Measurements from ENCODE around the gene ACE2.

ACE2 gene

DNA sequence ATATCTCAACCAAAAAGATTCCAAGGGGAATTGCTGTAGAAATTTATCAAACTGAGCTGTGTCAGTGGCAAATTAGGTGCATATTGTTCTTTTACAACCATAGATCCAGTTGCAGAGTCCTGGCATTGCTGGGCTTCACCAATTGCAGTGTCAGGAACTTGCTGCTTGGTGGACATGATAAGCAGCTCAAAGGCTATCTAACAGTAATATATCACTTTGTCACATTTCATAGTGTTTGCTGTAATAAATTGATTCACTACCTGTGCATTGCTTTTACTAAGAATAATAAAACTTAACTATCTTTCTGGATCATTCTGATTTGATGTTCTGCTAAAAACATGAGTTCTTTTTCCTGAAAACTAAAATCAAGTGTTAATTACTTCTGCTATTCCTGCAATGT lies 30.9 kb upstream of the ACE2 start:
- no peak overlapping the region for H3K4me3 ChIP-seq (ENCODE audit: low read depth, low read length)
- TF ChIP-seq, protein P1, sequence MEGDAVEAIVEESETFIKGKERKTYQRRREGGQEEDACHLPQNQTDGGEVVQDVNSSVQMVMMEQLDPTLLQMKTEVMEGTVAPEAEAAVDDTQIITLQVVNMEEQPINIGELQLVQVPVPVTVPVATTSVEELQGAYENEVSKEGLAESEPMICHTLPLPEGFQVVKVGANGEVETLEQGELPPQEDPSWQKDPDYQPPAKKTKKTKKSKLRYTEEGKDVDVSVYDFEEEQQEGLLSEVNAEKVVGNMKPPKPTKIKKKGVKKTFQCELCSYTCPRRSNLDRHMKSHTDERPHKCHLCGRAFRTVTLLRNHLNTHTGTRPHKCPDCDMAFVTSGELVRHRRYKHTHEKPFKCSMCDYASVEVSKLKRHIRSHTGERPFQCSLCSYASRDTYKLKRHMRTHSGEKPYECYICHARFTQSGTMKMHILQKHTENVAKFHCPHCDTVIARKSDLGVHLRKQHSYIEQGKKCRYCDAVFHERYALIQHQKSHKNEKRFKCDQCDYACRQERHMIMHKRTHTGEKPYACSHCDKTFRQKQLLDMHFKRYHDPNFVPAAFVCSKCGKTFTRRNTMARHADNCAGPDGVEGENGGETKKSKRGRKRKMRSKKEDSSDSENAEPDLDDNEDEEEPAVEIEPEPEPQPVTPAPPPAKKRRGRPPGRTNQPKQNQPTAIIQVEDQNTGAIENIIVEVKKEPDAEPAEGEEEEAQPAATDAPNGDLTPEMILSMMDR (IDR thresholded peaks at IDR 0.05; ENCODE audit: borderline replicate concordance, insufficient read depth, low read depth, low read length): no peak

DNA sequence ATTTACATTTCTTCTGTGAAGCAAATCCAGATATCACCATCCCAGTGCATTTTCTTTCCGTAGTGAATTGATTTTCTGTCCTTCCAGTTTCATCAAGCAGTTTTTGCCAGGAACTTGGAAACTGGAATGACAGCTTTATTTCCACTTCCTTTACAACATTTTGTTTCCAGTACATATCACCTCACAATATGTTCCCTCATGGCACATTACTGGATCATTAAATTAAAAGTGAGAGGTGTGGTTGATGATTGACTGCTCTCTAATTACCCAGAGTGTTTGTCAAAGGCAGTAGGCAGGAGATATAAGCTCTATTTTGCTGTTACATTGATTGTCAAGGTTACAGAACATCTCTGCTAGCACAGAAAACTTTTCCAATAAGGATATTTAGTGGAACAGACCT lies 22.3 kb upstream of the ACE2 start:
- TF ChIP-seq, protein P1 (IDR thresholded peaks at IDR 0.05; ENCODE audit: borderline replicate concordance, insufficient read depth, low read depth, low read length): no peak

DNA sequence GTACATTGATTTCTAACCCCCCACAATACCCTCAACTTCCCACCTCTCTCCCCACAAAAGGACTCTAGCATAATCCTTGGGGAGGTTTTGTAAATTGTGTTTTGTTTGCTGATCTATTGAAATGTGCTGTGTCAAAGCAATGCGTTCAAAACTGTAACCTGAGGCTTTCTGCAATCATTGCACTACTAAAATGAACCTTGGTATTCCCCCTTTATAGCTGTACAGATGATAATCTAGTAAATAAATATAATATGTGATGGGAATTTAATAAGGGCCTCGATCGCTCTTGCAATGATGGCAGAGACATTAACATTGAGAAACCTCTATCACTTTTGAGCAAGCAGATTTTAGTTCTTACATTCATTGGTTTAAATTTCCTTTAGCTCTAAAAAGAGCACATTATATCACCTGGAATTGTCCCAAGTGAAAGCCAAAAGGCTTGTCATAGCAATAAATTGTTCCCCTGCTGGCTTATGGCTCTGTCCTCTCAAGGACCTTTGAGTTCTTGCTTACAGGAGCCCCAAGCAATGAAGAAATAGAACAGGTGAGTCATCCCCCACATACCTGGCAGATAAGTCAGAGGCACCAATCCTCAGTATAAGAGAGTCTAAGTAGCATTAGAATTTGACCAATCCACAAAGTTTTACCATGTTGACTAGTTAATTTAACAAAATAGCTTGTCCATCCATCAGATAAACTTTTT lies 18.4 kb upstream of the ACE2 start:
- TF ChIP-seq, protein P1 (IDR thresholded peaks at IDR 0.05; ENCODE audit: borderline replicate concordance, insufficient read depth, low read depth, low read length): no peak
- H3K4me3 ChIP-seq (ENCODE audit: low read depth, low read length): no peak overlapping the region

More for the DNA sequence above, 22.3 kb upstream of the ACE2 start:
- no peak overlapping the region for H3K4me3 ChIP-seq (ENCODE audit: low read depth, low read length)

DNA sequence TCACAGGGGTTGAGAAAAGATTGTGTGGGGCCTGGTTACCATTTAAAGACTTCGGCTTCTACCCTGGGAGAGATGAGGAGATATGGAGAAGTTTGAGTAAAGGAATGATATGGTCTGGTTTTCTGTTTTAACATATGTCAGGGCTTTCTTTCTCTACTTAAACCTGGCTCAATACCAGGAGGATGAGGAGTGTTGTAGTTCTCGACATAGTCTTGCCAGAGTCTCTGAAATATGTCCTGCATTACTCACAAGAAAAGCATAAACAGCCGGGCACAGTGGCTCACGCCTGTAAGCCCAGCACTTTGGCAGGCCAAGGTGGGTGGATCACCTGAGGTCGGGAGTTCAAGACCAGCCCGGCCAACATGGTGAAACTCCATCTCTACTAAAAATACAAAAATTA lies 16.4 kb upstream of the ACE2 start:
- TF ChIP-seq, protein P1 (IDR thresholded peaks at IDR 0.05; ENCODE audit: borderline replicate concordance, insufficient read depth, low read depth, low read length): no peak
- no peak overlapping the region for H3K4me3 ChIP-seq (ENCODE audit: low read depth, low read length)

DNA sequence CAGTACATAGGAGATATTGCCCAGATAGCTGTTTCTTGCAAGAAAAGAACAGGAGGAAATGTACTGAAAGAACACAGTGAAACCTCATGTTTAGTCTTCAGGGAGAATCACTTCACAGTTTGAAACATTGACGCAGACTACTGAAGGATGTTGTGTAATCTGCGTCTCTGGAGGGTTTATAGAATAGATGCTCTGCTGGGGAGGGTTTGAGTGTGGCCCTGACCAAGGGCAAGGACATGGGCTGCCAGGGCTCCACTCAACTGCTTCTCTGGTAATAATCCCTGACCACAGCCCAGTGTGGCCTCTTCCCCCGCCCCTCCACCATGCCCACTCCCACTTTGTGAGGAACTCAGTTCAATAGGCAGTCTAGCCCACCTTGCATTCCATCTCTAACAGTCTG lies 15.8 kb upstream of the ACE2 start:
- TF ChIP-seq, protein P1 (IDR thresholded peaks at IDR 0.05; ENCODE audit: borderline replicate concordance, insufficient read depth, low read depth, low read length): no peak
- H3K4me3 ChIP-seq (ENCODE audit: low read depth, low read length): no peak overlapping the region

DNA sequence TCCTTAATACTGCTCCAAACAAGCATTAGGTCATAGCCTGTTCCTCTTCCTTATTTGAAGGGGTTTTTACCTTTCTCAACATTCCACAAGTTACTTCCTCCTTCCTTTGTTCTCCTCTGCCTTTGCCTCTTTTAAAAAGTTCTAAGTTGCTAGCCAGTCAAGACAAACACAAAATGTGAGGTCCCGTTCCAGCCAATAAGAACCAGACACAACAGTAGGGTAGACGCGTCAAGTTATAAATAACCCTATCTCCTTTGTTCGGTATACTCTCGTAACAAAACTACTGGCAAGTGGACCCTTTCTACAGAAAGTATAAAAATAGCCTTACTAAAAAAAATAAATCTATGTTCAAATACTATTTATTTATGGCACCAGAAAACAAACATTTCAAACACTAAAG lies 6.3 kb upstream of the ACE2 start:
- no peak overlapping the region for H3K4me3 ChIP-seq (ENCODE audit: low read depth, low read length)
- TF ChIP-seq, protein P1 (IDR thresholded peaks at IDR 0.05; ENCODE audit: borderline replicate concordance, insufficient read depth, low read depth, low read length): no peak

DNA sequence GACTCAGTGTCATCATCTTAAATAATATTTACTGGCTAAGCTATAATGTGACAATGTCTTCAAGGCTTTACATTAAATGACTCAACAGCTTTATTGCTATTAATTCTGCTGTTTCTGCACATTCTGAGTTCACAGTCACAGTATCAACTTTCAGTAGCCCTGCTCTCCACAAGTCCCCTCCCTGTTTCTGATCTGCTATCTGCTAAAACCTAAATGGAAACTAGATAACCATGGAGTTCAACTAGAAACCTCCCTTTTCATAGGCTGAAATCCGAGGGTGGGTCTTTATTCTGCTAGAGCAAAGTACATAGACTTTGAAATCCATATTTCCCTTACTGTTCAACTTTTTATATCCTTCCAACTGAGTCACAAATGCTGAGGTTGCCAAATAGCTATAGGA lies 5.4 kb upstream of the ACE2 start:
- TF ChIP-seq, protein P1 (IDR thresholded peaks at IDR 0.05; ENCODE audit: borderline replicate concordance, insufficient read depth, low read depth, low read length): no peak
- no peak overlapping the region for H3K4me3 ChIP-seq (ENCODE audit: low read depth, low read length)

Measured in GM12875 (cell line).